Measurements from ENCODE around the gene GSE1.

Gene GSE1

DNA sequence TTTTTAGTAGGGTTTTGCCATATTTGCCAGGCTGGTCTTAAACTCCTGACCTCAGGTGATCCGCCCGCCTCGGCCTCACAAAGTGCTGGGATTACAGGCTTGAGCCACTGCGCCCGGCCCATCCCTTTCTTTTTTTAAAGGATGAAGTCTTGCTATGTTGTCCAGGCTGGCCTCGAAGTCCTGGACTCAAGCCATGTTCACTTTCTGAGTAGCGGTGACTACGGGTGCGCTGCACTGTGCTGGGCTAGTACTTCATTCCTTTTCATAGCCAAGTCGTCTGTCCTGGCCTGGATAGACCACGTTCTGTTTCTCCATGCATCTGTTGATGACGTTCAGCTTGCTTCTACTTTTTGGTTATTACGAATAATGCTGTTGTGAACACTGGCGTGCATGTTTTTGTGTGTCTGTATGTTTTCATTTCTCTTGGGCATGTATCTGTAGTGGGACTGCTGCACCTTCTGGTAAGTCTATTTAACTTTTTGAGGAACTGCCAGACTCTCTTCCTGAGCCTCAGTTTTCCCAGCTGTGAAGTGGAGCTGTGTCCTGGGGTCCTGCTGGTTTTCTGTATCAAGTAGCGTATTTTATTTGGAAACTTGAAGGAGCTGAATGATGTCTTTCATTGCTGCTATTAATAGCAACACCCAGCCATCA is 40.0 kb upstream of the GSE1 start:
- Histone ChIP-seq H3K4me3 (ENCODE audit: low read depth in 1 of 2, low read length in 1 of 2) (no peak overlapping the region), H3K9me3 (no peaks in the 10 kb centered on the region), H3K27me3 (no peaks in the 10 kb centered on the region), H3K4me1 (ENCODE audit: control insufficient read depth in 1 of 2, insufficient read depth in 1 of 2, low read depth in 1 of 2, low read length in 1 of 2) (peaks cover 39 to 45% of the 10 kb centered on the region in 2 experiments), H3K36me3 (no peaks in the 10 kb centered on the region), H3K27ac (no peak overlapping the region)
- TF ChIP-seq, protein P1, sequence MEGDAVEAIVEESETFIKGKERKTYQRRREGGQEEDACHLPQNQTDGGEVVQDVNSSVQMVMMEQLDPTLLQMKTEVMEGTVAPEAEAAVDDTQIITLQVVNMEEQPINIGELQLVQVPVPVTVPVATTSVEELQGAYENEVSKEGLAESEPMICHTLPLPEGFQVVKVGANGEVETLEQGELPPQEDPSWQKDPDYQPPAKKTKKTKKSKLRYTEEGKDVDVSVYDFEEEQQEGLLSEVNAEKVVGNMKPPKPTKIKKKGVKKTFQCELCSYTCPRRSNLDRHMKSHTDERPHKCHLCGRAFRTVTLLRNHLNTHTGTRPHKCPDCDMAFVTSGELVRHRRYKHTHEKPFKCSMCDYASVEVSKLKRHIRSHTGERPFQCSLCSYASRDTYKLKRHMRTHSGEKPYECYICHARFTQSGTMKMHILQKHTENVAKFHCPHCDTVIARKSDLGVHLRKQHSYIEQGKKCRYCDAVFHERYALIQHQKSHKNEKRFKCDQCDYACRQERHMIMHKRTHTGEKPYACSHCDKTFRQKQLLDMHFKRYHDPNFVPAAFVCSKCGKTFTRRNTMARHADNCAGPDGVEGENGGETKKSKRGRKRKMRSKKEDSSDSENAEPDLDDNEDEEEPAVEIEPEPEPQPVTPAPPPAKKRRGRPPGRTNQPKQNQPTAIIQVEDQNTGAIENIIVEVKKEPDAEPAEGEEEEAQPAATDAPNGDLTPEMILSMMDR (IDR thresholded peaks at IDR 0.05), result no peak

DNA sequence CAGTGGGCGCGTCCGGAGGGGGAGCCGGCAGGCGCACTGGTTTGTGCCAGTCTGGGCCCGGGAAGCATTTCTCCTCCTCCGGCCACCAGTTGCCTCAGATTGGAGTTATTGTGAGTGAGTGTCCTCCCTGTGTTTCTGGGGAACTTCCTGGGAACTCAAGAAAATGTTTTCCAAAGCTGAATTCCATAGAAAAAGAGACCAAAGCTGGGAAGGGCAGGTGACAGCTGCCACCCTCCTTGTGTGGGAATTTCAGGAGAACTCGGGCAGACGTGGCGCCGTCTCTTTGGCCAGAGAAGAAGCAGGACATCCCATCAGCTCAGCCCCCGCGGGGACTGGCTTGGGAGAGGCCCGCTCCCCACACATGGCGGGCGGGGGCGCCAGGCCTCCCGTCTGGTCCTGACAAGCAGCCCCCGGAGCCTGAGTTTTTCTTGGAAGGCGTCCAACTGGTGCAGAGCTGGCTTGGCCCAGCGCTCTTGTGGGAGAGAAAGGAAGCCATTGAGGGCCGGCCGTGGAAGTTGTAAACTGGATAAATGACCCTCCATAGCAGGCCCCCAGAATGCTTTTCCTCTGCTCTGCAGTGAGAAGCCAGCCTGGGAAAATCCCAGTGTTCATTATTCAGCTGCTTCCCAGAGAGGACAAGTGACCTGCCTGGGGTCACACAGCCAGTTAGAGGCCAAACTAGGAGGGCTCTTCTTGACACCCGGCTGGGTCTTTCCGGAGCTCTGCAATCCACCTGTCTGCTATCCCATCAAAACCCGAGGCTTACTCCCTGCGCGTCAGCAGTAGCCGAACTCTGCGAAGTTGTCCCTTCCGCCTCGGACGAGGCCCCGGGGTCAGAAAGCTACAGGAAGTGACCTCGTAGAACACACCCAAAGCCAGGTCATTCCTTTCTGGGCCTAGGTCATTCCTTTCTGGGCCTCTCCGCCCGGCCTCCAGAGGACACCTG is 39.2 kb upstream of the GSE1 start:
- H3K27ac ChIP-seq, result no peak overlapping the region
- TF ChIP-seq, protein P1 (IDR thresholded peaks at IDR 0.05), result no peak

DNA sequence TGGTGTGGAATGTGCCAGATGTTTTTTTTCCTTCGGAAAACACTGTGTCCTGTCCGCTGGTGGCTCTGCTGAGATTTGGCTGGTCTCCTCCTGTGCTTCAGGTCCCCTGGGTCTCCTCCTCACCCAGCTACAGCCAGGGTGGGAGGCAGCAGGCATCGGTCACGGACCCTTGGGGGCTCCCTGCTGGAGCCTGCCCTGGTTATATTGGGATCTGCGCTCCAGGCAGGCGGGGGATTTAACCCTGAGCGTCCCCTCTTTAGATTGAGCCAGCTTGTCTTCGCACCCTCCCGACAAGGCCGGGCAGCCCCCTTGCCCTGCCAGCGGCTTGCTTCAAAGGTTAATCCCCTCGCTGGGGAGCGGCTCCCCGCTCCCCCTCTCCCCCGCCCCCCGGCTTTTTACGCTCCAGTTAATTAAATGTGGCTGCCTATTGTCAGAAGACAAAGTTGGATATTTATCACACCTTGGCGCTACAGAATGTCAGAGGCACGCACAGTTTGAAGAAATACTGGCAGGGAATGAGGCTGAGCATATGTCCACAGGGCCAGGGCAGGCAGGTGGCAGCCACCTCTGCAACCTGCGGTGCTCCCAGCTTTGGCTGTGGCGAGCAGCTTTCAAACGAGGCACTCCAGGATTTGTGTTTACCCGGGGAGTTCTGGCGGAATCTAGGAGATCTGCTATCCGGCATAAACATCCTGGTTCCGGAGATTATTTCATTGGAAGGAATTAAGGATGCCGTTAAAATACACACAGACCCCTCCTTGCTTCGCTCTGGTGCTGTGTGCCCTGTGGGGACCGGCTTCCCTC is 38.2 kb upstream of the GSE1 start:
- no peak overlapping the region for H3K4me3 ChIP-seq (ENCODE audit: low read depth in 1 of 2, low read length in 1 of 2)
- H3K36me3 ChIP-seq, result no peaks in the 10 kb centered on the region
- peaks cover 25 to 28% of the 10 kb centered on the region in 2 experiments for H3K4me1 ChIP-seq (ENCODE audit: control insufficient read depth in 1 of 2, insufficient read depth in 1 of 2, low read depth in 1 of 2, low read length in 1 of 2)
- H3K9me3 ChIP-seq, result no peaks in the 10 kb centered on the region
- H3K27ac ChIP-seq, result no peak overlapping the region
- TF ChIP-seq, protein P1 (IDR thresholded peaks at IDR 0.05), result no peak
- no peaks in the 10 kb centered on the region for H3K27me3 ChIP-seq

More for the DNA sequence above, 39.2 kb upstream of the GSE1 start:
- H3K36me3 ChIP-seq, result no peaks in the 10 kb centered on the region
- peaks cover 33 to 38% of the 10 kb centered on the region in 2 experiments for H3K4me1 ChIP-seq (ENCODE audit: control insufficient read depth in 1 of 2, insufficient read depth in 1 of 2, low read depth in 1 of 2, low read length in 1 of 2)
- H3K27me3 ChIP-seq, result no peaks in the 10 kb centered on the region
- no peaks in the 10 kb centered on the region for H3K9me3 ChIP-seq
- H3K4me3 ChIP-seq (ENCODE audit: low read depth in 1 of 2, low read length in 1 of 2), result no peak overlapping the region

DNA sequence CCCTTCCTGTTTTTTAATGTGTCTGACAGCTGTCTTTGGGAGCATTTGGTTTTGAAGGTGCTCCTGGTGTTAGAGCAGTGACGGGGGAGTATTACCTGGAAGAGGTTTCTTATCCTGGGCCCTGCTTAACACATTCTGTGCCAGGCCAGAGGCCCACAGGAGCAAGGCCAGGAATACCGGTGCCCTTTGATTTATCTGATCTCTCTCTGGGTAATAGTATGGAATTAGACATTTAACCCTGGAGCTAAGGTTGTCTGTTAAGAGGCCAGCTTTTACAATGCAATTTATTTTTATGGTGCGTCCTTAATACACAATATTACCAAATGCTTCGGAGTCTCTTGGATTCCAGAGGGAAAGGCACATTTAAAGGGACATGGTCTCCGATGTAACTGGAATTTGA is 37.2 kb upstream of the GSE1 start:
- H3K4me3 ChIP-seq (ENCODE audit: low read depth in 1 of 2, low read length in 1 of 2), result no peak overlapping the region
- H3K9me3 ChIP-seq, result no peaks in the 10 kb centered on the region
- no peaks in the 10 kb centered on the region for H3K27me3 ChIP-seq
- H3K27ac ChIP-seq, result no peak overlapping the region
- no peaks in the 10 kb centered on the region for H3K36me3 ChIP-seq
- TF ChIP-seq, protein P1 (IDR thresholded peaks at IDR 0.05), result no peak
- peaks cover 15 to 18% of the 10 kb centered on the region in 2 experiments for H3K4me1 ChIP-seq (ENCODE audit: control insufficient read depth in 1 of 2, insufficient read depth in 1 of 2, low read depth in 1 of 2, low read length in 1 of 2)

DNA sequence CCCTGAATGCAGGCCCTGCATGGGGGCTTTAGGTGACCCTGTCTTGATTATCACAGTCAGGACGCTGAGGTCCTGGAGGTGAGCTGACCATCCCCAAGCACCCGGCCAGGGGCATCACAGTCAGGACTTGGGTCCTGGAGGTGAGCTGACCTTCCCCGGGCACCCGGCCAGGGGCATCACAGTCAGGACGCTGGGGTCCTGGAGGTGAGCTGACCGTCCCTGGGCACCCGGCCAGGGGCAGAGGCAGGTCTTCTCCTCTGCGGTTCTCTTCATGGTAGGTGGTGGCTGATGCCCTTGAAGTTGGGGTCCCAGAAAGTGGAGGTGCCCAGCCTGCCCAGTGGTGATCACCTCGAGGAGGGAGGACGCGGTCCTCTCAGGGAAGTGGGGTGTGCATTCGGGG is 36.2 kb upstream of the GSE1 start:
- Histone ChIP-seq H3K36me3 (no peaks in the 10 kb centered on the region), H3K4me3 (ENCODE audit: low read depth in 1 of 2, low read length in 1 of 2) (no peak overlapping the region), H3K9me3 (no peaks in the 10 kb centered on the region), H3K27me3 (no peaks in the 10 kb centered on the region), H3K27ac (no peak overlapping the region), H3K4me1 (ENCODE audit: control insufficient read depth in 1 of 2, insufficient read depth in 1 of 2, low read depth in 1 of 2, low read length in 1 of 2) (peaks cover 5 to 8% of the 10 kb centered on the region in 2 experiments)
- TF ChIP-seq, protein P1 (IDR thresholded peaks at IDR 0.05), result no peak

All from neutrophil (primary cell).